Measurements from ENCODE around the gene EXOC4. TPM values are rescaled to one million over a fixed set of nuclear protein-coding genes. Genes with fewer than 3 reads are reported as not detected.

The EXOC4 gene
- total and polyA plus RNA-seq, 2 of the 8 experiments (the other 6 are each of a cell fraction or from before 2014, with no cell fraction given), result 27.0 to 67.3 TPM

- TF ChIP-seq TAF1 (IDR thresholded peaks at IDR 0.05; ENCODE audit: low read depth, low read length), result no peak
- TF ChIP-seq POU5F1 (IDR thresholded peaks at IDR 0.05; ENCODE audit: low read depth, low read length), result no peak
- no peak for TF ChIP-seq SIX5 (IDR thresholded peaks at IDR 0.05; ENCODE audit: low read depth, low read length)
- TF ChIP-seq TCF12 (IDR thresholded peaks at IDR 0.05; ENCODE audit: low read depth, low read length), result no peak
- TF ChIP-seq SRF (IDR thresholded peaks at IDR 0.05; ENCODE audit: low read depth, low read length), result no peak
- no peak for TF ChIP-seq ZNF274 (IDR thresholded peaks at IDR 0.05; ENCODE audit: borderline replicate concordance, extremely low read depth, low read length)
Observed at GRCh38 chr7:133780912-133781311, 528.0 kb downstream of the EXOC4 start (continued).
